ENCODE results near the gene LRRN2. TPM values are rescaled to one million over a fixed set of nuclear protein-coding genes. Genes with fewer than 3 reads are reported as not detected.
A peak's percentile ranks its signal among the peaks of the same experiment; 100 is the strongest.

Gene LRRN2
- total RNA-seq, 8 experiments from 2014 or later, result 0.70 to 24.4 (median 6.0) TPM

GRCh38 chr1:204709960-204710912 lies 24.7 kb upstream of the LRRN2 start:
- H3K4me1 ChIP-seq (replicated peaks in 1 of 2), result peaks cover 72 to 80% of the 10 kb centered on the region in 2 donors
- WGBS, 10 experiments, result 0 to 33% (median 19%) methylated on average over 1 to 10 of the region's 11 CpGs
- H3K27ac ChIP-seq, result no peak overlapping the region
- ATAC-seq (replicated peaks in 6 of 8), result no peak
- in situ Hi-C loops (cut with MboI; ENCODE audit: low pct_unique_long_range_greater_than_20kb in 2 of 9, low sequenced_read_pairs in 9 of 9, unreplicated experiment in 9 of 9), result no loop called here
- no peak overlapping the region for H3K4me3 ChIP-seq

- Histone ChIP-seq H3K4me3 (no peak overlapping the region), H3K27ac (no peak overlapping the region), H3K4me1 (replicated peaks in 1 of 2) (peaks cover 63 to 72% of the 10 kb centered on the region in 2 donors)
- in situ Hi-C loops (cut with MboI; ENCODE audit: low pct_unique_long_range_greater_than_20kb in 2 of 9, low sequenced_read_pairs in 9 of 9, unreplicated experiment in 9 of 9), result no loop called here
- ATAC-seq (replicated peaks in 6 of 8), result no peak
- 88 to 100% (median 93%) methylated on average over 2 to 3 of the region's 3 CpGs; no CpG with 5 or more reads in 6 of the 10 experiments for WGBS, 10 experiments
Measured at GRCh38 chr1:204709021-204709420, 23.5 kb upstream of the LRRN2 start.

GRCh38 chr1:204706838-204707509 lies 21.4 kb upstream of the LRRN2 start:
- no peak overlapping the region for H3K27ac ChIP-seq
- 0 to 60% (median 36%) methylated on average over 1 to 8 of the region's 11 CpGs; no CpG with 5 or more reads in 4 of the 10 experiments for WGBS, 10 experiments
- peaks cover 61 to 64% of the 10 kb centered on the region in 2 donors for H3K4me1 ChIP-seq (replicated peaks in 1 of 2)
- in situ Hi-C loops (cut with MboI; ENCODE audit: low pct_unique_long_range_greater_than_20kb in 2 of 9, low sequenced_read_pairs in 9 of 9, unreplicated experiment in 9 of 9), result no loop called here
- no peak overlapping the region for H3K4me3 ChIP-seq
- peak in 5 of 8 experiments; percentile 71 to 88 (median 83) for ATAC-seq (replicated peaks in 6 of 8)

GRCh38 chr1:204705888-204706837 lies 20.6 kb upstream of the LRRN2 start:
- in situ Hi-C loops (cut with MboI; ENCODE audit: low pct_unique_long_range_greater_than_20kb in 2 of 9, low sequenced_read_pairs in 9 of 9, unreplicated experiment in 9 of 9), result no loop called here
- WGBS, 10 experiments, result 34 to 100% (median 71%) methylated on average over 2 to 10 of the region's 11 CpGs
- no peak overlapping the region for H3K27ac ChIP-seq

GRCh38 chr1:204705493-204705811 lies 19.9 kb upstream of the LRRN2 start:
- ATAC-seq (replicated peaks in 6 of 8), result no peak
- Histone ChIP-seq H3K27ac (no peak overlapping the region), H3K4me3 (no peak overlapping the region), H3K4me1 (replicated peaks in 1 of 2) (peaks cover 46 to 49% of the 10 kb centered on the region in 2 donors)
- 0 to 94% (median 86%) methylated on average over 1 to 5 of the region's 5 CpGs; no CpG with 5 or more reads in 3 of the 10 experiments for WGBS, 10 experiments
- in situ Hi-C loops (cut with MboI; ENCODE audit: low pct_unique_long_range_greater_than_20kb in 2 of 9, low sequenced_read_pairs in 9 of 9, unreplicated experiment in 9 of 9), result no loop called here

More at GRCh38 chr1:204705888-204706837, 20.6 kb upstream of the LRRN2 start:
- H3K4me1 ChIP-seq (replicated peaks in 1 of 2), result peaks cover 53 to 56% of the 10 kb centered on the region in 2 donors
- H3K4me3 ChIP-seq, result no peak overlapping the region
- no peak for ATAC-seq (replicated peaks in 6 of 8)

- ATAC-seq (replicated peaks in 6 of 8), result no peak
- WGBS, 10 experiments, result 20 to 92% (median 80%) methylated on average over 1 to 4 of the region's 4 CpGs; no CpG with 5 or more reads in 1 of the 10 experiments
- Histone ChIP-seq H3K4me1 (replicated peaks in 1 of 2) (peaks cover 41 to 44% of the 10 kb centered on the region in 2 donors), H3K4me3 (no peak overlapping the region), H3K27ac (no peak overlapping the region)
- in situ Hi-C loops (cut with MboI; ENCODE audit: low pct_unique_long_range_greater_than_20kb in 2 of 9, low sequenced_read_pairs in 9 of 9, unreplicated experiment in 9 of 9), result no loop called here
Measured at GRCh38 chr1:204704794-204705492, 19.4 kb upstream of the LRRN2 start.

GRCh38 chr1:204703826-204704612 lies 18.5 kb upstream of the LRRN2 start:
- no peak overlapping the region for H3K4me3 ChIP-seq
- ATAC-seq (replicated peaks in 6 of 8), result no peak
- no peak overlapping the region for H3K27ac ChIP-seq
- WGBS, 10 experiments, result 0 to 100% (median 75%) methylated on average over 1 to 14 of the region's 16 CpGs; no CpG with 5 or more reads in 2 of the 10 experiments
- H3K4me1 ChIP-seq (replicated peaks in 1 of 2), result peaks cover 36 to 37% of the 10 kb centered on the region in 2 donors
- in situ Hi-C loops (cut with MboI; ENCODE audit: low pct_unique_long_range_greater_than_20kb in 2 of 9, low sequenced_read_pairs in 9 of 9, unreplicated experiment in 9 of 9), result no loop called here

GRCh38 chr1:204703268-204703664 lies 17.7 kb upstream of the LRRN2 start:
- peak in 5 of 8 experiments; percentile 24 to 64 (median 57) for ATAC-seq (replicated peaks in 6 of 8)
- no peak overlapping the region for H3K4me3 ChIP-seq
- peak overlapping the region in 1 of 2 donors; percentile 40 for H3K27ac ChIP-seq
- in situ Hi-C loops (cut with MboI; ENCODE audit: low pct_unique_long_range_greater_than_20kb in 2 of 9, low sequenced_read_pairs in 9 of 9, unreplicated experiment in 9 of 9), result no loop called here
- H3K4me1 ChIP-seq (replicated peaks in 1 of 2), result peaks cover 36 to 37% of the 10 kb centered on the region in 2 donors
- WGBS, 10 experiments, result 10 to 40% (median 25%) methylated on average over 2 to 4 of the region's 5 CpGs; no CpG with 5 or more reads in 7 of the 10 experiments

- 17 to 100% (median 79%) methylated on average over 1 to 4 of the region's 8 CpGs; no CpG with 5 or more reads in 5 of the 10 experiments for WGBS, 10 experiments
- Histone ChIP-seq H3K27ac (peak overlapping the region in 1 of 2 donors; percentile 40), H3K4me3 (no peak overlapping the region), H3K4me1 (replicated peaks in 1 of 2) (peaks cover 35 to 36% of the 10 kb centered on the region in 2 donors)
- in situ Hi-C loops (cut with MboI; ENCODE audit: low pct_unique_long_range_greater_than_20kb in 2 of 9, low sequenced_read_pairs in 9 of 9, unreplicated experiment in 9 of 9), result no loop called here
- ATAC-seq (replicated peaks in 6 of 8), result no peak
Measured at GRCh38 chr1:204702552-204703267, 17.2 kb upstream of the LRRN2 start.

- in situ Hi-C loops (cut with MboI; ENCODE audit: low pct_unique_long_range_greater_than_20kb in 2 of 9, low sequenced_read_pairs in 9 of 9, unreplicated experiment in 9 of 9), result no loop called here
- no peak for ATAC-seq (replicated peaks in 6 of 8)
- Histone ChIP-seq H3K4me3 (no peak overlapping the region), H3K27ac (no peak overlapping the region), H3K4me1 (replicated peaks in 1 of 2) (peaks cover 20 to 21% of the 10 kb centered on the region in 2 donors)
- WGBS, 10 experiments, result 8 to 94% (median 87%) methylated on average over 2 to 3 of the region's 3 CpGs; no CpG with 5 or more reads in 5 of the 10 experiments
Measured at GRCh38 chr1:204701229-204701628, 15.7 kb upstream of the LRRN2 start.

GRCh38 chr1:204697893-204698292 lies 12.4 kb upstream of the LRRN2 start:
- no peak overlapping the region for H3K27ac ChIP-seq
- H3K4me3 ChIP-seq, result no peak overlapping the region
- in situ Hi-C loops (cut with MboI; ENCODE audit: low pct_unique_long_range_greater_than_20kb in 2 of 9, low sequenced_read_pairs in 9 of 9, unreplicated experiment in 9 of 9), result no loop called here
- H3K4me1 ChIP-seq (replicated peaks in 1 of 2), result peaks cover 21% of the 10 kb centered on the region in 2 donors
- 13 to 100% (median 92%) methylated on average over 2 to 5 of the region's 5 CpGs; no CpG with 5 or more reads in 1 of the 10 experiments for WGBS, 10 experiments
- no peak for ATAC-seq (replicated peaks in 6 of 8)
